Effector memory CD4-positive, alpha-beta T cell (primary cell): ENCODE measurements around the gene EDN2.

ENCODE experiments used
- DNase-seq, 3 donors: peaks; one replicate each; pipeline ENCODE4 v3.0.0-alpha.2; 2020
- H3K27ac ChIP-seq: 2 replicates; pipeline ENCODE4 v1.7.0; 2013; ENCODE audit warnings: mild to moderate bottlenecking, low read length, moderate library complexity; ENCODE audit not compliant: insufficient read depth, poor library complexity, severe bottlenecking
- H3K27me3 ChIP-seq: replicated peaks from 2 replicates; pipeline ENCODE4 v1.7.0; 2013; ENCODE audit warnings: mild to moderate bottlenecking, low read length; ENCODE audit not compliant: insufficient read depth, control insufficient read depth, poor library complexity, severe bottlenecking
- H3K36me3 ChIP-seq: 2 replicates; pipeline ENCODE4 v1.7.0; 2013; ENCODE audit warnings: mild to moderate bottlenecking, low read length, moderate library complexity; ENCODE audit not compliant: control insufficient read depth, insufficient read depth
- H3K4me1 ChIP-seq: 2 replicates; pipeline ENCODE4 v1.7.0; 2013; ENCODE audit warnings: low read length, mild to moderate bottlenecking; ENCODE audit not compliant: control insufficient read depth, insufficient read depth, poor library complexity, severe bottlenecking
- H3K4me3 ChIP-seq: 2 replicates; pipeline ENCODE4 v1.7.0; 2013; ENCODE audit warnings: low read length, low read depth, mild to moderate bottlenecking; ENCODE audit not compliant: insufficient read depth, poor library complexity, severe bottlenecking
- H3K9me3 ChIP-seq: 2 replicates; pipeline ENCODE4 v1.7.0; 2013; ENCODE audit warnings: mild to moderate bottlenecking, low read length, moderate library complexity; ENCODE audit not compliant: control insufficient read depth

The EDN2 gene

DNA sequence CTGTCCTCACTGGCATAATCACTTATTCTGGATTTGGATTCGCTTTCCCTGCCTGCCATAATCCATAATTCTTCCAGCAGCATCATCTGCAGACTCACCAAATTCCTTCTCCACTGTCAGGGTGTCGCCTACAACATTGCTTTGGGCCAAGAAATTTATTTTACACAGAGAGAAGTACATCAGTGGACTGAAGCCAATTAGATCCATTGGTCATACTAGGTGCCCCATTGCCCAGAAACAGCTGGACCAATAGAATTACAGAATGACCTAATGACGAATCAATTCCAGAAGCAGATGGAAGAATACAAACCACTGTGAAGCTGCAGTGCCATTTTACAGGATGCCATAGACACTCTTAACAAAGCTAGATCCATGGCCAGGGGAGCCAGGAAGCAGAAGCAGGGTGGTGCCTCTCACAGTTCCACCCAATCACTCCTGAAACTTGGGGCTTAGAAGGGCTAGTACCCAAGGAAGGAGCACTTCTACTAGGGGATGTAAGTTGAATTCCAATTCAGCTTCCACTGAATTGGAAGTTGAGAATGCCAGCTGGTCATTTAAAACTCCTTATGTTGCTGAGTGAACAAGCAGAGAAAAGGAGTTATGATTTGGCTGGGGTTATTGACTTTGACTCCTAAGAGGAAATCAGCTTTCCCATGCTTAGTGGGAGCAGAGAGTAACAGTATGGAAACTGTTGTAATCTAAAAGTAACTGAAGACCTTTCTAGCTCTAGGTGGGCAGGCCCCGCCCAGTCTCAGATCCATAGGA lies 44.0 kb downstream of the EDN2 start:
- Histone ChIP-seq H3K4me1 (no peaks in the 10 kb centered on the region), H3K9me3 (peaks cover 7% of the 10 kb centered on the region), H3K27ac (no peak overlapping the region), H3K4me3 (no peak overlapping the region), H3K27me3 (no peaks in the 10 kb centered on the region), H3K36me3 (no peaks in the 10 kb centered on the region)
- DNase-seq, result no peak

DNA sequence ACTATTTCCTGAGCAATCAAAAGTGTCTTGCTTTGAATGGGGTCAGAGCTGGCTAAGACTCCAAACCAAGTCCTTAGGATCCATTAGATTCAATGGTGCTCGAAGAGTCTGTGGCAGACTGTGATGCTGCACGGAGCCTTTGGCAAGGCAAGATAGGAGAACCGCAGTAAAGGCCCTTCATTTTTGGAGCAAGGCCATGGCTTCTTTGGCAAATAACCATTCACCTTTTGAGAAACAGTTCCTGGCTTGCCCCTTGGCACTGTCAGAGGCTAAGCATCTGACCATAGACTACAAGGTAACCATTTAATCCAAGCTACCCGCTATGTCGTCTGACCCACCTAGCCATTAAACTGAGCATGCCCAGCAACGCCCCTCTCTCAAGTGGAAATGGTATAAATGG lies 45.2 kb downstream of the EDN2 start:
- DNase-seq, result no peak
- Histone ChIP-seq H3K36me3 (no peaks in the 10 kb centered on the region), H3K27ac (no peak overlapping the region), H3K4me3 (no peak overlapping the region), H3K4me1 (no peaks in the 10 kb centered on the region), H3K9me3 (peaks cover 2% of the 10 kb centered on the region), H3K27me3 (no peaks in the 10 kb centered on the region)

GRCh38 chr1:41438711-41439110 lies 45.8 kb downstream of the EDN2 start:
- DNase-seq, result no peak
- H3K36me3 ChIP-seq, result no peaks in the 10 kb centered on the region
- H3K4me3 ChIP-seq, result no peak overlapping the region
- H3K4me1 ChIP-seq, result no peaks in the 10 kb centered on the region
- H3K9me3 ChIP-seq, result no peaks in the 10 kb centered on the region
- no peaks in the 10 kb centered on the region for H3K27me3 ChIP-seq
- H3K27ac ChIP-seq, result no peak overlapping the region

GRCh38 chr1:41437011-41437355 lies 47.5 kb downstream of the EDN2 start:
- Histone ChIP-seq H3K9me3 (no peaks in the 10 kb centered on the region), H3K4me1 (no peaks in the 10 kb centered on the region), H3K4me3 (no peak overlapping the region), H3K27me3 (no peaks in the 10 kb centered on the region), H3K36me3 (no peaks in the 10 kb centered on the region), H3K27ac (no peak overlapping the region)
- no peak for DNase-seq

GRCh38 chr1:41436281-41437010 lies 48.0 kb downstream of the EDN2 start:
- Histone ChIP-seq H3K4me3 (no peak overlapping the region), H3K27me3 (no peaks in the 10 kb centered on the region), H3K27ac (no peak overlapping the region), H3K36me3 (no peaks in the 10 kb centered on the region), H3K4me1 (no peaks in the 10 kb centered on the region), H3K9me3 (no peaks in the 10 kb centered on the region)
- no peak for DNase-seq

- H3K4me1 ChIP-seq, result no peaks in the 10 kb centered on the region
- no peaks in the 10 kb centered on the region for H3K9me3 ChIP-seq
- DNase-seq, result no peak
- no peak overlapping the region for H3K27ac ChIP-seq
- no peaks in the 10 kb centered on the region for H3K36me3 ChIP-seq
- no peaks in the 10 kb centered on the region for H3K27me3 ChIP-seq
- H3K4me3 ChIP-seq, result no peak overlapping the region
These were observed 48.8 kb downstream of the EDN2 start for GRCh38 chr1:41435570-41436178.

DNA sequence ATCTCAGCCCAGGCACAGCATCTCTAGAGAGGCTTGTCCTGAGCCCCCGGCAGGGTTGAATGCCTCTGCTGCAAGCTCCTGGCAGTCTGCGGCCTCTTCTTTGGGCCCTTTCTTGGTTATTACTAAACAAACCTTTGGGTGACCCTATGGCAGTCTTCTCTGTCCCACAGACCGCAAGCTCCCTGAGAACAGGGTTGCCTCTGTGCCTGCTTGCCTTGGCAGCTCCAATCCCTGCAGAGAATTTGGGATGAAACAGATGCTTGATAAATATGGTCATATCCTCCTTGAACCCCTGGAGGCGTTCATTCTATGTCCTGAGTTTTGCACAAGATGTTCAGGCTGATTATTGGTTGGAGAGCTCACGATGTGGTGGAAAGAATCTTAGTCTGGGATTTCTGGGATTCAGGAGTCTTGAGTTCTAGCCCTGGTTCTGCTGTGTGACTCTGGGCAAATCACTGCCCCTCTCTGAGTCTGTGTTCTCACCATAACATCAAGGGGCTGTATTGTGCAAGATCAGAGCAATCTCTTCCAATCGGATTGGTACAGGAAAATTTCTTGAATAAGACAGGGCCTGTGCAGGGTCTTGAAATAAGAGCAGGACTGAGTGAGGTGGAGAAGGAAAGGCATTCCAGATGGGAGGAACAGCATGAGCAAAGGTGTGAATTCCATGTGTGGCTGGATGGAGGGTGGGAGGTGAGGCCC lies 49.6 kb downstream of the EDN2 start:
- Histone ChIP-seq H3K36me3 (no peaks in the 10 kb centered on the region), H3K27me3 (no peaks in the 10 kb centered on the region), H3K4me3 (no peak overlapping the region), H3K9me3 (no peaks in the 10 kb centered on the region), H3K4me1 (no peaks in the 10 kb centered on the region), H3K27ac (no peak overlapping the region)
- DNase-seq, result no peak

DNA sequence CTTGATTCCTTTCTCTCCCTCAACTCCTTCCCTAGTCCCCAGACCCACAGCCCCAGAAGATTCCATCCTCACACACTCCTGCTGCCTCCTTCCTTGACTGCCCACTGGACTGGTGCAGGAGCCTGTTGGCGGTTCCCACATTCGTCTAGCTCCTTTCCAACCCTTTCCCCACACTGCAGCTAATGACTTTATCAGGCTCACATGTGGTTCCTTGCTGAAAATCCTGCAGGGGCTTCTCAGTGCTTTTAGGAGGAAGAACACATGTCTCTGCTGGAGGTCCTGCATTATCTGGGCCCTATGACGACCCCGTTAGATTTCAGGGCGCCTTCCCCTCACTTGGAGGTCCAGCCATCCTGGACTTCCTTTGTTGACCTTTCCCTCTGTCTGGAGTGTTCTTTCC lies 50.2 kb downstream of the EDN2 start:
- H3K4me3 ChIP-seq, result no peak overlapping the region
- no peaks in the 10 kb centered on the region for H3K9me3 ChIP-seq
- no peaks in the 10 kb centered on the region for H3K27me3 ChIP-seq
- H3K27ac ChIP-seq, result no peak overlapping the region
- H3K36me3 ChIP-seq, result no peaks in the 10 kb centered on the region
- H3K4me1 ChIP-seq, result no peaks in the 10 kb centered on the region
- DNase-seq, result no peak

DNA sequence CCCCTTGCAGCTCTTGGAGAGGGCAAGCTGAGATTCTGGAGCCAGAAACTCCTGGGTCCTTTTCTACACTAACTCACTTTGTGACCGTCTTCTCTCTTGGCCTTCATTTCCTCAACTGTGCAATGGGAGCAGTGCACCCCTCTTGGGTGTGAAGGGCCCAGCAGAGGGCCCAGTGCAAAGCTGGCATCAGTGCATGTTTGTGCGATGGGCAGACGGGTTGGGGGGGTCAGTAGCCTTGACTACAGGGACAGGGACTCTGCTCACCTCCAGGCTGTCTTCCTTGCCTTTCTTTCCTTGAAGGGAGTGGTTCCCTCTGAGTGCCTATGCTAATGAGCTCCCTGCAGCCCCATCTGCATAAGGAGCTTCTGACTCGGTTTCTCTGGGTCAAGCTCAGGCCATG lies 51.0 kb downstream of the EDN2 start:
- H3K27me3 ChIP-seq, result no peaks in the 10 kb centered on the region
- no peaks in the 10 kb centered on the region for H3K9me3 ChIP-seq
- no peak overlapping the region for H3K4me3 ChIP-seq
- H3K27ac ChIP-seq, result no peak overlapping the region
- DNase-seq, result no peak
- H3K36me3 ChIP-seq, result no peaks in the 10 kb centered on the region
- H3K4me1 ChIP-seq, result no peaks in the 10 kb centered on the region
